HG02610 (cell line): Measurements from ENCODE around the gene CENPH.
A peak's percentile ranks its signal among the peaks of the same experiment; 100 is the strongest.
"Not testable (repeated sequence)": the region's sequence is repeated elsewhere in the genome, so short reads cannot be mapped to it uniquely, and the experiment has no call there.

ENCODE experiments used
- ATAC-seq: cut with Tn5 transposase; IDR thresholded peaks from one replicate; pipeline ENCODE4 v1.9.1; 2021; ENCODE audit warnings: mild to moderate bottlenecking, moderate library complexity; ENCODE audit not compliant: unreplicated experiment

CENPH gene

DNA sequence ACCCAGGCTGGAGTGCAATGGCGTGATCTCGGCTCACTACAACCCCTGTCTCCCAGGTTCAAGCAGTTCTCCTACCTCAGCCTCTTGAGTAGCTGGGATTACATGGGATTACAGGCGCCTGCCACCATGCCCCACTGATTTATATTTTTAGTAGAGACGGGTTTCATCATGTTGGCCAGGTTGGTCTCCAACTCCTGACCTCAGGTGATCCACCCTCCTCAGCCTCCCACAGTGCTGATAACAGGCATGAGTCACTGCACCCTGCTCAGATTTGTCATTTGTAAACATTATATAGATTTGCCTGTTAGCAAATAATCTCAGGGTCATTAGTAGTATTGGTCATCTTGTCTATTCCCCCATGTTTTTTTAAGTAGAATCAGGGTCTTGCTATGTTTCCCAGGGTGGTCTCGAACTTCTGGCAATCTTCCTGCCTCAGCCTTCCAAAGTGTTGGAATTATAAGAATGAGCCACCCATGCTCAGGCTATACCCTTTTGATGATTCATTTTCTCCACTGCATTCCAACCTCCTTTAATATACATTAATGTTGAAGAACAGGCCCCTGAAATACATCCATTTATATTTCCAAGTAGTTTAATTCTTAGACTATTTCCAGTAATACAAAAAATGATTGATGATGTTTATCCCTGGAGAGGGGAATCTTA lies 17.3 kb downstream of the CENPH start:
- ATAC-seq: no peak

DNA sequence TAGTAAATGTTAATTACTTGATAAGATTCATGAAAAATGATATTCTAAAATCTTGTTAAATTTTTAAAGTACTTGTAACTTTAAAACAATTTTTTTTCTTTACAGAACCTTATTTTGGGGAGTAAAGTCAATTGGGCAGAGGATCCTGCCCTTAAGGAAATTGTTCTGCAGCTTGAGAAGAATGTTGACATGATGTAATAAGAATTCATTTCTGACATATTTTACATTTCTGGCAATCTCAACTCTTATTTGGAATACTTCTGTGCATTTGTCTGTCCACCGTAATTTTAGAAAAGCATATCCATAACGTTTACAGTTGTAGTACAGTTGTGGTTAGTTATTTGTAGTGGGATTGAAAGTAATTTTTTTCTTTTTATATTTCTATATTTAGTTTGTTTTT lies 20.2 kb downstream of the CENPH start:
- no peak for ATAC-seq

DNA sequence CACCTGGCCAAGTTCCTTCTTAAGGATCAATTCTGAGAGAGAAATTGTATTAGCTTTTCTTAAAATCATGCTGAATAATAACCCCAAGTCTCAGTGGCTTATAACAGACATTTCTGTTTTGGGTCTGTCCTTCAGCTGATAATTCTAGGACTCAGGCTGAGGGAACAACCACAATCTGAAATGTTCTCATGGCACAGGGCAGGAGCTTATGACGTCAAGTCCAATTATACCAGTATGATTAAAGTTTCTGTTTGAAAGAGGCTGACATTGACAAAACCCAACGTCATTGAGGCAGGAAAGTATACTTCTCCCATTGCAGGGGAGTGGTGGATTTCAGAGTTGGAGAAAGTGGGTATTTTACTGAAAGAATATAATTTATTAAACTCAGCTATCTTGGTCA lies 21.8 kb downstream of the CENPH start:
- ATAC-seq: no peak

DNA sequence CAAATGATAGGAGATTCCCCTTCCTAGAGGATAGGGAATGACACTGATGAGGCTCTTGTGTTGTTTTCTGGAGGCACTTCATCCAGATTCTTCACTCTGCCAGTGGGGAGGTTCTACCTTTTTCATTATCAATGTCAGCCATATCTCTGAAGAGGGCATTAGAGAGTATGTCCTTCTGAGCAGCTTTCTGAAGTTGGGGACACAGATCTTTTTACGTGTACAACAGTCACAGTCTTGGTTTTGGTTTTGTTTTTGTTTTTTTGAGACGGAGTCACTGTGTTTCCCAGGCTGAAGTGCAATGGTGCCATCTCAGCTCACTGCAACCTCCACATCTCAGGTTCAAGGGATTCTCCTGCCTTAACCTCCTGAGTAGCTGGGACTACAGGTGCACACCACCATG lies 22.6 kb downstream of the CENPH start:
- no peak for ATAC-seq

DNA sequence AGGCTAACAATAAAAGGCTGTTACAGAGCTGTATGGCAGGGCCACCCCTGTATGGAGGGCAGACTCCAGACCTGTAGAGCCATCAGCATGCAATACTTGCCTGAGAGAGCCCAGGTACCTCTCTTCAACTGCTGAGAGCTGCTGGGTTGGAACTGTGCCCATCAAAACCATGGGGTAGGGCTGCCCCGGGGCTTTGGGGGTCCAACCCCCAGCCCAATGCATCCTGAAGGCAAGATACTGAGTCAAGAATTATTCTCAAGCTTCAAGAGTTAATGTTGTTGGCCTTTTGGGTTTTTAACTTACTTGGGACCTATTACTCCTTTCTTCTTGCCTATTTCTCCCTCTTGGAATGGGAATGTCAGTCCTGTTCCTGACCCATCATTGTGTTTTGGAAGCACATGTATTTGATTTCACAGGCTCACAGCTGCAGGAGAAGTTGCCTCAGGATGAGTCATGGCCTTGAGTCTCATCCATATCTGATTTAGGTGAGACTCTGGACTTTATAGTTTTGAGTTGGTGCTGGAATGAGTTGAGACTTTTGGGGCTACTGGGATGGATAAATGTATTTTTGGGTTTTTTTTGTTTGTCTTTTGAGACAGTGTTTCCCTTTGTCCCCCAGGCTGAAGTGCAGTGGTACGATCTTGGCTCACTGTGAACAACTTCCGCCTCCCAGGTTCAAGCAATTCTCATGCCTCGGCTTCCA lies 24.3 kb downstream of the CENPH start:
- ATAC-seq: no peak

DNA sequence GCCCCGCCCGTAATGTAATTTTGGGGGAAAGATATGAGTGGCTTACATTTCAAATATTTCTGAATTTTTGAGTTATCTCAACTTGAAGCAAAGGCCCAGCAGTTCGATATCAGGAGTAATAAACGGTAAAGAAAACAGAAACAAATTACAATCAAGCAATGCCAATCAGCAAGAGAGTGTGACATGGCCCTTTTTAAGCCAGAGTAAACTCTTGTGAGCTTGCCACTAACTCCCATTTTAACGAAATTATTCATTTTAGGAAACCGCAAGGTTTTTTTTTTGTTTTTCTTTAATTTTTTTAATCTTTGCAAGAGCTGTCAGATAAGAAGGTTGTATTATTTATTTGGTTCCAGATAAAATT lies 27.7 kb downstream of the CENPH start:
- ATAC-seq: no peak

DNA sequence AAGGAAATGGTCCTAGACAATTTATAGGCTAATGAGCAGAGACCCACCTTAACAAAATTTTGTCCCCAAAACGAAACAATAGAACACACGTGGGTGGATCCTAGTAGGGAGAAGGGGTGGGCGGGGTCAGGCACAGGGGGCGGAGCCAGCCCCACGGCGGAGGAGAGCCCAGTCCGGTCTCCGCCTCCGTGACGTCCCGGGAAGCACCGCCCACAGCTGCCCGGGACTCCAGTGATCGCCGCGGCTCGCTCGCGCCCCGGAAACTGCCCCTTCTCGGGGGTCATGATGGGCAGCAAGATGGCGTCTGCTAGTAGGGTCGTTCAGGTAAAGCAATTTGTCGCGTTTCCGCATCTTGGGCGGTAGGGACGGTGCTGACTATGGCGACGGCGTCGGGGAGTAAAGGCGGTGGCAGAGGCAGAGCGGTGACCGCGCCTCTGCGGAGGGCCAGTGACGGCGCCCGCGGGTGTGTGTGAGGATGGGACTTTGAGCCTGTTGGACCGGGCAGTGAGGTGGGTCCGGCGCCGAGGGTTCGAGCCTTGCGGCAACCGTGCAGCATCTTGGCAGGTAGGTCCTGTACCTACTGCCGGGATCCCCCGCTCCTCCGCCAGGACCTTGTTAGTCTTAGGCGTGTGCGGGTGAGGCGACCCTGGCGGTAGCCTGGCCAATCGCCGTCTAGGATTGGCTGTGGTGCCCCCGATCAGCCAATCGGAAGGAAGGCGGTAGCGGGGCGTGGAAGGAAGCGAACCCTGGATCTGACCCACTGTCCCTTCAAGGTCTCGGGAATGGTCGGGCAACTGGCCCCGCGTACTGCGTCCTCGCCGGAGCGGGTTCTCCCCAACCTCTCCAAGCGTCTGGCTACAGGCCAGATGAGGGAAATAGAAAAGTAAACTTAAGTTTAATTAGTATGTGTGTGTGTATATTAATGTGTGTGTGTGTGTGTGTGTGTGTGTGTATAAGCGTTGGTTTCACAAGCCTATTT lies 28.5 kb downstream of the CENPH start:
- peak; percentile 94 for ATAC-seq

DNA sequence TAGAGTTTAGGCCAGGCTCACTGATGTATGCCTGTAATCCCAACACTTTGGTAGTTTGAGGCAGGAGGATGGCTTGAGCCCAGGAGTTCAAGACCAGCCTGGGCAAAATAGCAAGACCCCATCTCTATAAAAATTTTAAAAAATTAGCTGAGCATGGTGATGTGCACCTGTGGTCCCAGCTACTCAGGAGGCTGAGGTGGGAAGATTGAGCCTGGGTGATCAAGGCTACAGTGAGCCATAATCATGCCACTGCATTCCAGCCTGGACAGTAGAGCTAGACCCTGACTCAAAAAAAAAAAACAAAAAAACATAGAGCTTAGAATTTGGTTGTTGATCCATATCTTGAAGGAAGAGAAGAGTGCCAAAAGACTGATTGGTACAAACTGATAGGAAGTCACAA lies 30.6 kb downstream of the CENPH start:
- no peak for ATAC-seq

DNA sequence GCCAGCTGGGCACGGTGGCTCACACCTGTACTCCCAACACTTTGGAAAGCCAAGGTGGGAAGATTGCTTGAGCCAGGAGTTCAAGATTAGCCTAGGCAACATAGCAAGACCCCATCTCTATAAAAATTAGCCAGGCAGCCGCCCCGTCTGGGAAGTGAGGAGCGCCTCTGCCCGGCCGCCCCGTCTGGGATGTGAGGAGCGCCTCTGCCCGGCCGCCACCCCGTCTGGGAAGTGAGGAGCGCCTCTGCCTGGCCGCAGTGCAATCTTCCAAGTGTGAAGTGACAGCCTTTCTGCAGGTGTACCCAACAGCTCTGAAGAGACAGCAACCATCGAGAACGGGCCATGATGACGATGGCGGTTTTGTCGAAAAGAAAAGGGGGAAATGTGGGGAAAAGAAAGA lies 31.0 kb downstream of the CENPH start:
- ATAC-seq: not testable (repeated sequence)

DNA sequence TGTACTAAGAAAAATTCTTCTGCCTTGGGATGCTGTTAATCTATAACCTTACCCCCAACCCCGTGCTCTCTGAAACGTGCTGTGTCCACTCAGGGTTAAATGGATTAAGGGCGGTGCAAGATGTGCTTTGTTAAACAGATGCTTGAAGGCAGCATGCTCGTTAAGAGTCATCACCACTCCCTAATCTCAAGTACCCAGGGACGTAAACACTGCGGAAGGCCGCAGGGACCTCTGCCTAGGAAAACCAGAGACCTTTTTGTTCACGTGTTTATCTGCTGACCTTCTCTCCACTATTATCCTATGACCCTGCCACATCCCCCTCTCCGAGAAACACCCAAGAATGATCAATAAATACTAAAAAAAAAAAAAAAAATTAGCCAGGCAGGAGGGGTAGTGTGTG lies 31.4 kb downstream of the CENPH start:
- not testable (repeated sequence) for ATAC-seq

DNA sequence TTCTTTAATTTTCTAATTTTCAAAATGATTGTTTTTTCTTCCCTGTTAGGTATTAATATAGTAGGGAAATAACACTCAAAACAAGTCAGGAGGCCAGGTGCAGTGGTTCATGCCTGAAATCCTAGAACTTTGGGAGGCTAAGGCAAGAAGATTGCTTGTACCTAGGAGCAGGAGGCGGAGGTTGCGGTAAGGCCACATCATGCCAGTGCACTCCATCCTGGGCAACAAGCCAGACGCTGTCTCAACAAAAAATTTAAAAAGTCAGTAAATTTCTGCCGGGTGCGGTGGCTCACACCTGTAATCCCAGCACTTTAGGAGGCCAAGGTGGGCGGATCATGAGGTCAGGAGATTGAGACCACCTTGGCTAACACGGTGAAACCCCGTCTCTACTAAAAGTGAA lies 35.1 kb downstream of the CENPH start:
- no peak for ATAC-seq

DNA sequence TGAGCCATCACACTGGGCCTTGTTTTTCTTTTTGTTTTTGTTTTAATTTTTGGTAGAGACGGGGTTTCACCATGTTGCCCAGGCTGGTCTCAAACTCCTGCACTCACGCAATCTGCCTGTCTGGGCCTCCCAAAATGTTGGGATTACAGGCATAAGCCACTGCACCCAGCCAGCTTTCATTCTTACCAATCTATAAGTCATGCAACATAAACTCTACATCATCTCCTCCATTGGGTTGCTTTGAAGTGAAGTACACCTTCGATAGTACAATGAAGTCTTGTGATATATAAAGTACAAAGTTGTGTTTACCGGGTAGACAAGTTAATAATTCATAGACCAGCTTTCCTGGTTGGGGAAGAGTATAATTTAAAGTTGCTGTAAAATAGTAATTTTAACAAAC lies 36.5 kb downstream of the CENPH start:
- ATAC-seq: no peak

DNA sequence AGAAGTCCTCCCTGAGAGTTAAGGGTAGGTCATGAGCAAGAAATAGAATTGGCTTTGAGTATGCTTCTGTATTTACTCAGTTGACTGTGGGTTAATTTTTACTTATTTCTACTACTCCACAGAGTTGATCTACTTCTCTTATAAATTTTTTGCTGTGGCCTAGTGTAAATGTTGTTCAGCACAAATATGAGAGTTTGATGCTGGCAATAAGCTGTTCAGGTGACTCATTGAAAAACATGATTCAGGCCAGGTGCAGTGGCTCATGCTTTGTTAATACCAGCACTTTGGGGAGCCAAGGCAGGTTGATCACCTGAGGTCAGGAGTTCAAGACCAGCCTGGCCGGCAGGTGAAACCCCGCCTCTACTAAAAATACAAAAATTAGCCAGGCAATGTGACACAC lies 40.8 kb downstream of the CENPH start:
- no peak for ATAC-seq

DNA sequence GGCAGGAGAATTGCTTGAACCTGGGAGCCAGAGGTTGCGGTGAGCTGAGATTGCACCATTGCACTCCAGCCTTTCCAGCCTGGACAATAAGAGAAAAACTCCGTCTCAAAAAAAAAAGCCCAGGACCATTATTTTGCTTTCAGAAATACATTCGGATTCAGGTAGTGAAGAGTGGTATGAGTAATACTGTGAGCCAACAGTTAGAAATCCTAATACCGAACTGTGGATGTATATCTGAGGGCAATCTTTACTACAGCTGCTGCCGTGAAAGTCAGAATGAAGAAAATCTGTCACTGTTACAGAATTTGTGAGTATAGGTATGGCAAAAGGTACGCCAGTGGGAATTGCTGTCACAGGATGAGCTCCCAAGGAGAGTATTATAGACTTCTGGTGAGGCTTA lies 41.9 kb downstream of the CENPH start:
- no peak for ATAC-seq

DNA sequence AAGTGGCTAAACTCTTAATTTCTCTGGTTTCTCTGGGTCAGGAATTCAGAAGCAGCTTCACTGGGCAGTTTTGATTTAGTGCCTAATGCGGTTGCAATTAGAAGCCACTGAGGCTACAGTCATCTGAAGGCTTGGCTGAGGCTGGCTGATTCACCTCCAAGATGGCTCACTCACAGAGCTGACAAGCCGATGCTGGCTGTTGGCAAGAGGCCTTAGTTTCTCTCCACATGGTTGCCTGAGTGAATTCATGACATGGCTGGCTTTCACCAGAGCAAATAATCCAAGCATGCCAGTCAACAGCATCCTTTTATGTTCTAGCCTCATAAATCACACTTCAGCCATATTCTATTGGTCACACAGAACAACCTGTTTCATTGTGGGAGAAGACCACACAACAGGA lies 42.5 kb downstream of the CENPH start:
- ATAC-seq: no peak

DNA sequence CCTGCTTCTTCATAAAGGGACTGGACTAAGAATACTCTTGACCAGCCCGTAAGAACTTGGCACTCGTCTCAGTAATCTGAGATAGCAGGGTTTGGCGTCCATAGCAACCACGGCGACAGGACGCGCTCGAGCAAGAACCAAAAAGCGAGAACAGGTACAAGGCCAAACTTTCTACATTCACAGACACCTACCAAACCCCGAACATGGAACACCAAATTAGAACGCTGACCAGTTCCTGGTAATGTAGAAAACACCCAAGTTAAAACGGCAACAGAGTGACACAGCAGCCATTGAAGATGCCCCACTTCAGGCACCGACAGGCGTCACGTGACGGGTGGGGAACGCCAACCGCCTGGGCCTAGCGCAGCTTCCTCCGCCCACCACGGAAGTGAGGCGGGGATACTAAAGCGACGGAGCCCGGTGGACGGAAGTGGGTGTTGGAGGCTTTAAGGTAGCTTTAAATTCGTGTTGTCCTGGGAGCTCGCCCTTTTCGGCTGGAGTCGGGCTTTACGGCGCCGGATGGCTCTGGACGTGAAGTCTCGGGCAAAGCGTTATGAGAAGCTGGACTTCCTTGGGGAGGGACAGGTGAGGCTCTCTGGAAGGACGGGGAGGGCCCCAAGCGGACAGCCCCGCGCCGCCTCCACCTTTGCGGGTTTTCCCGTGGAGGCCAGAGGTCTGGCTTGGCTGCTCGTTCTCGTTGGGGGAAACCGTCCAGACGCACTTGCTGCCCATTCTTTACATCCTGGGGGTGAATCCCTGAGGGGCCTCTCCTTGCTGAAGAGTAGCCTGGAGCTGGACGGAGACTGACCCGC lies 45.3 kb downstream of the CENPH start, which contains the start of gene CDK7:
TSS of gene CDK7 (plus strand) at position 430 of the 812 bp plus-strand sequence. CDS start at position 520, 90 bp downstream.
- peak; percentile 98 for ATAC-seq

DNA sequence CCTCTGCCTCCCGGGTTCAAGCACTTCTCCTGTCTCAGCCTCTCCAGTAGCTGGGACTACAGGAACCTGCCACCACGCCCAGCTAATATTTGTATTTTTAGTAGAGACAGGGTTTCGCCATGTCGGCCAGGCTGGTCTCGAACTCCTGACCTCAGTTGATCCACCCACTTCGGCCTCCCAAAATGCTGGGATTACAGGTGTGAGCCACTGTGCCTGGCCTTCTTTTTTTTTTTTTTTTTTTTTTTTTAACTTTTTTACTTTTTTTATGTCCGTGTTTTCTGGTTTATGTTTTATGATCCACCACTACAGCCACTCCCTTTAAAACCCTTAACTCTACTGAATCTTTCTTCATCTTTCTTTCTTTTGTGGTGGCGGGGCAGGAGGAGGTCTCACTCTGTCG lies 47.4 kb downstream of the CENPH start:
- not testable (repeated sequence) for ATAC-seq

DNA sequence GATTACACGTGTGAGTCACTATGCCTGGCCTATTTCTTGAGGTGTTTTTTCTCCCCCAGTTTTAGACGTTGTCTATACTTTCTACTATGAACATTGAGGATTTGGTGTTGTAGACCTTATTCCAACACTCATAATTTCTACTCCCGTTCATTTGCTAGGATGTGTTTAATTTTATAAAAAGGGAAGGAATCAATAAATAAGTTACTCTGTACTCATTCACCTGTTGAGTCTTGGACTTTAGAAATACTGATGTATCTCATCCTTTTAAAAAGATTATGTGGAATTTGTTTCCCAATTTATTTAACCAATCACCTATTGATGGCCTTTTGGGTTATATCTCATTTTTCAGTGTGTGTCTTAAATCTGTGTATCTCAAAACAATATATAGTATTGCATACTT lies 48.5 kb downstream of the CENPH start:
- ATAC-seq: no peak

DNA sequence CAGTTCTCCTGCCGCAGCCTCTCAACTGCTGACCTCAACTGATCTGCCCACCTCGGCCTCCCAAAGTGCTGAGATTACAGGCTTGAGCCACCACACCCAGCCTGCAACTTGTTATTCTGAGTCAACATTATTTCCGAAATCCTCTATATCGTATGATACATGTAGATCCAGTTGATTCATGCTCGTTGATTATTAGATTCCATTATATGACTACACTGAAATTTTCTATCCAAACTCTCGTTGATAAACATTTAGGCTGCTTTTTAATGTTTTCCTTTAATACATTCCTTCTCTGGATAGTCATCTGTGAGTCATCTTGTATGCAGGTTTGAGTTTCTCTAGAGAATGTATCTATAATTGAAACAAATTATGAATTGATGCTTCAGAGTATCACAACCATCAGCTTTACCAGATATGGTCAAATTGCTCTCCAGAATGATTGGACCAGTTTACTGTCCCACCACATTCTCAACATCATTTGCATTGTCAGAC lies 49.4 kb downstream of the CENPH start:
- ATAC-seq: no peak

DNA sequence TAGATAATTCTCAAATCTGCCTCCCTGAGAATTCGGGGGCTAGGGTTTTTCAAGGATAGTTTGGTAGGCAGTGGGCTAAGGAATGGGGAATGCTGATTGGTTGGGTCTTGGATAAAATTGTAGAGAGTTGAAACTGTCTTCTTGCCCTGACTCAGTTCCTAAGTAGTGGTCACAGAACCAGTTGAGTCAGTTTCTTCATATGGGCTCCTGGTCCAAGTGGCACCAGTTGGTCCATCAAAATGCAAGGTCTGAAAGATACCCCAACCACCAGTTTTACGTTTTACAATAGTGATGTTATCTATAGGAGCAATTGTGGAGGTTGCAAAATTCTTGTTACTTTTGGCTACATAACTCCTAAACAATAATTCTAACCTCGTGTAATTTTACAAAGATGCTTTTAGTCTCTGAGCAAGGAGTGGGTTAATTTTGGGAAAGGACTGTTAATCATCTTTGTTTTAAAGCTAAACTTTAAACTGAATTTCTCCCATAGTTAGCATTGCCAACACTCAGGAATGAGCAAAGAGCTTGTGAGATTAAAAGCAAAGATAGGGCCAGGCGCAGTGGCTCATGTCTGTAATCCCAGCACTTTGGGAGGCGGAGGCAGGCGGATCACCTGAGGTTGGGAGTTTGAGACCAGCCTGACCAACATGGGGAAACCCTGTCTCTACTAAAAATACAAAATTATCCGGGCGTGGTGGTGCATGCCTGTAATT lies 53.0 kb downstream of the CENPH start:
- no peak for ATAC-seq
